ENCODE results near the gene PLEKHA6. TPM values are rescaled to one million over a fixed set of nuclear protein-coding genes. Genes with fewer than 3 reads are reported as not detected.

Gene PLEKHA6
- total and polyA plus RNA-seq, 2 of the 8 experiments (the other 6 are each of a cell fraction or from before 2014, with no cell fraction given): 4.8 to 20.2 TPM

GRCh38 chr1:204224655-204225054 lies 135.1 kb downstream of the PLEKHA6 start:
- CTCF ChIA-PET (ENCODE audit: partially characterized antibody): interaction anchor here (1.4 kb wide), 1 partner anchor 18 kb away, joined by 5 read pairs; no protein-coding TSS in a partner anchor

More at GRCh38 chr1:204224655-204225054, 135.1 kb downstream of the PLEKHA6 start:
- Histone ChIP-seq H3K56ac (replicated peaks; ENCODE audit: insufficient read length, low read depth, low read length) (no peak overlapping the region), H3K4me3 (ENCODE audit: extremely low read depth in 1 of 4, insufficient read depth in 2 of 4, low read depth in 3 of 4, low read length in 4 of 4) (no peak overlapping the region), H2BK120ac (replicated peaks; ENCODE audit: low read depth, low read length) (no peak overlapping the region), H3K27ac (ENCODE audit: low read depth, low read length) (no peak overlapping the region), H3K14ac (ENCODE audit: insufficient read length) (no peak overlapping the region), H3K23ac (ENCODE audit: insufficient read length) (no peak overlapping the region), H4K5ac (ENCODE audit: insufficient read length, low read depth, low read length) (no peak overlapping the region), H3K9ac (replicated peaks in 1 of 4; ENCODE audit: extremely low read depth in 1 of 4, low read depth in 3 of 4, low read length in 3 of 4) (no peak overlapping the region), H3K27me3 (replicated peaks in 1 of 4; ENCODE audit: control insufficient read depth in 3 of 4, extremely low read depth in 1 of 4, insufficient read depth in 3 of 4, low read length in 3 of 4) (no peaks in the 10 kb centered on the region), H3K23me2 (ENCODE audit: low read depth, low read length) (no peaks in the 10 kb centered on the region), H2BK5ac (ENCODE audit: low read depth, low read length) (no peak overlapping the region), H2BK20ac (ENCODE audit: low read length) (no peak overlapping the region), H3K4me1 (replicated peaks in 1 of 4; ENCODE audit: control insufficient read depth in 3 of 4, insufficient read depth in 4 of 4, low read length in 3 of 4) (0 out of 7 replicates have a peak, but pooled peaks cover 0 to 2% (median 0%) of the 10 kb centered on the region in 4 experiments), H4K8ac (ENCODE audit: extremely low read depth, insufficient read depth, low read length) (no peak overlapping the region), H4K20me1 (replicated peaks in 1 of 2; ENCODE audit: control insufficient read depth in 1 of 2, insufficient read depth in 2 of 2, low read length in 2 of 2) (no peaks in the 10 kb centered on the region), H2AK5ac (ENCODE audit: low read depth, low read length) (no peak overlapping the region), H3K4ac (replicated peaks; ENCODE audit: insufficient read length, low read depth, low read length) (no peak overlapping the region), H4K91ac (replicated peaks; ENCODE audit: insufficient read length, low read length) (no peak overlapping the region), H2AFZ (ENCODE audit: low read length) (no peak overlapping the region), H2BK12ac (ENCODE audit: low read depth, low read length) (no peak overlapping the region), H3K79me1 (ENCODE audit: low read depth, low read length) (no peaks in the 10 kb centered on the region), H3K9me3 (ENCODE audit: insufficient read depth in 2 of 2, low read depth in 1 of 2, low read length in 1 of 2) (no peaks in the 10 kb centered on the region), H3K4me2 (ENCODE audit: insufficient read depth in 1 of 2, low read depth in 2 of 2, low read length in 2 of 2) (no peak overlapping the region), H3K36me3 (ENCODE audit: control insufficient read depth in 2 of 4, insufficient read depth in 4 of 4, low read length in 3 of 4) (no peaks in the 10 kb centered on the region; a peak in 1 of 8 replicates), H2BK15ac (ENCODE audit: low read length) (no peak overlapping the region), H3K18ac (ENCODE audit: extremely low read depth, low read length) (no peak overlapping the region), H3K79me2 (ENCODE audit: control insufficient read depth in 1 of 2, insufficient read depth in 2 of 2, low read length in 2 of 2) (no peaks in the 10 kb centered on the region)
- no peak for DNase-seq (ENCODE audit: low read depth in 1 of 2, low spot score in 2 of 2)
- no peak for FAIRE-seq
- 88% methylated on average over 8 of the region's 8 CpGs; no CpG with 5 or more reads in 1 of the 2 experiments for whole genome bisulfite sequencing, 2 experiments (ENCODE audit: extremely low coverage in 1 of 2, insufficient coverage in 1 of 2, insufficient read length in 1 of 2, insufficient replicate concordance in 2 of 2, low coverage in 1 of 2, low lambda C conversion rate in 2 of 2, missing lambda C conversion rate in 1 of 2)
- TF ChIP-seq JUND (IDR thresholded peaks at IDR 0.05; ENCODE audit: low read length) (no peak), RNF2 (IDR thresholded peaks at IDR 0.05; ENCODE audit: borderline replicate concordance, low read depth, low read length, missing control alignments, poor library complexity, severe bottlenecking) (no peak), KDM4A (IDR thresholded peaks at IDR 0.05; ENCODE audit: low read depth, low read length, severe bottlenecking) (no peak), FOSL1 (IDR thresholded peaks at IDR 0.05; ENCODE audit: insufficient read depth, low read depth, low read length) (no peak), MAFK (IDR thresholded peaks at IDR 0.05; ENCODE audit: low read depth, low read length) (no peak), KDM1A (IDR thresholded peaks at IDR 0.05; ENCODE audit: borderline replicate concordance, low read length) (no peak), MAX (IDR thresholded peaks at IDR 0.05) (no peak), SRF (IDR thresholded peaks at IDR 0.05; ENCODE audit: low read depth, low read length) (no peak), CTBP2 (IDR thresholded peaks at IDR 0.05; ENCODE audit: borderline replicate concordance, insufficient read depth, insufficient read length, low read length) (no peak)
- POLR2A ChIA-PET (ENCODE audit: partially characterized antibody): no interaction called here
